Esophagus muscularis mucosa (tissue), 3 donors: ENCODE results near the gene CLP1.

Experiments
- CTCF ChIP-seq, 3 experiments: fragments of 200-600 bp in 2 of 3; fragments of 450-650 bp in 1 of 3; sonication (generic) in 2 of 3; IDR thresholded peaks; one replicate each; pipeline ENCODE4 v1.5.1; 2017 to 2019; ENCODE audit warnings: antibody characterized with exemption in 3 of 3, mild to moderate bottlenecking in 2 of 3, moderate library complexity in 1 of 3
- POLR2AphosphoS5 ChIP-seq, 2 donors: sonication (generic); formaldehyde crosslinking; IDR thresholded peaks; one replicate each; pipeline ENCODE4 v1.6.1; 2017; ENCODE audit warnings: antibody characterized with exemption in 2 of 2

GRCh38 chr11:57622263-57622662 lies 35.3 kb upstream of the CLP1 start:
- no peak for TF ChIP-seq CTCF (IDR thresholded peaks at IDR 0.05)
- TF ChIP-seq POLR2AphosphoS5 (IDR thresholded peaks at IDR 0.05), result no peak
